Heart left ventricle (tissue), 16 donors: ENCODE measurements around the gene GRM1. TPM values are rescaled to one million over a fixed set of nuclear protein-coding genes. Genes with fewer than 3 reads are reported as not detected.

ENCODE experiments used
- ATAC-seq, 4 donors: fragments of 200-7000 bp; cut with Tn5 transposase; one replicate each; pipeline ENCODE4 v1.9.1; 2020 to 2022; ENCODE audit warnings: moderate library complexity in 4 of 4, mild to moderate bottlenecking in 3 of 4, moderate number of reproducible peaks in 1 of 4
- DNase-seq, 5 donors: peaks; one replicate each; pipeline ENCODE4 v3.0.0-alpha.2; 2020
- H3K27ac ChIP-seq, 12 donors: fragments of 200-600 bp; sonication (generic) in 4 of 12; one replicate each; pipeline versions ENCODE4 v1.5.0 to v1.8.0; 2016 to 2022; ENCODE audit warnings: mild to moderate bottlenecking in 2 of 12
- H3K27me3 ChIP-seq, 9 donors: fragments of 200-600 bp; sonication (generic) in 2 of 9; one replicate each; pipeline versions ENCODE4 v1.5.1 to v1.8.0; 2016 to 2022; ENCODE audit warnings: mild to moderate bottlenecking in 3 of 9
- H3K36me3 ChIP-seq, 9 donors: fragments of 200-600 bp; sonication (generic) in 2 of 9; one replicate each; pipeline versions ENCODE4 v1.5.0 to v1.8.0; 2018 to 2022; ENCODE audit warnings: mild to moderate bottlenecking in 2 of 9
- H3K4me1 ChIP-seq, 12 donors: fragments of 200-600 bp; sonication (generic) in 4 of 12; one replicate each; pipeline versions ENCODE4 v1.5.0 to v1.8.0; 2016 to 2022; ENCODE audit warnings: mild to moderate bottlenecking in 3 of 12
- H3K4me3 ChIP-seq, 12 donors: fragments of 200-600 bp; sonication (generic) in 4 of 12; one replicate each; pipeline versions ENCODE4 v1.5.0 to v1.8.0; 2017 to 2022; ENCODE audit warnings: mild to moderate bottlenecking in 9 of 12, moderate library complexity in 4 of 12
- H3K9me3 ChIP-seq, 12 donors: fragments of 200-600 bp; sonication (generic) in 4 of 12; one replicate each; pipeline versions ENCODE4 v1.5.0 to v1.8.0; 2016 to 2022; ENCODE audit warnings: mild to moderate bottlenecking in 1 of 12
- POLR2A ChIP-seq, 2 donors: fragments of 450-650 bp; IDR thresholded peaks; one replicate each; pipeline ENCODE4 v1.6.1; 2017; ENCODE audit warnings: antibody characterized with exemption in 2 of 2, mild to moderate bottlenecking in 2 of 2, moderate library complexity in 2 of 2
- WGBS, 4 donors: extraction: QIAGEN DNeasy Blood & Tissue Kit in 2 of 4; methylation state at CpG; one replicate each; pipeline versions ENCODE4 v1.1.5 to v1.1.7; 2013 to 2018; 5-methylcytosine and 5-hydroxymethylcytosine counted together
- intact Hi-C, 10 donors: fragments of 100-400 bp; cut with DNase I; formaldehyde crosslinking; loops; one replicate each; pipeline versions ENCODE4 v1.11.1 to v1.14.2; 2022
- polyA plus RNA-seq, 2 donors: library from polyadenylated mRNA; stranded (reverse); fragments of 200-250 nt; gene quantifications; one replicate each; pipeline ENCODE4 v1.2.3, GENCODE V29; 2013
- total RNA-seq, 9 donors: library from RNA; depleted of rRNA in 2 of 9; stranded (reverse); fragments of >200 nt in 2 of 9; fragmentation: NEBNext Ultra II Directional in 3 of 9; extraction: Animal tissue kit (Norgen Biotek cat#: 25700) in 3 of 9; gene quantifications; one replicate each; pipeline versions ENCODE4 v1.1.0 to v1.2.4, GENCODE V29; 2016 to 2023
- TF ChIP-seq, protein P1 (sequence below), 12 donors: fragments of 200-600 bp; sonication (generic) in 4 of 12; IDR thresholded peaks; one replicate each; pipeline versions ENCODE4 v1.5.0 to v1.8.0; 2018 to 2022; ENCODE audit warnings: antibody characterized with exemption in 12 of 12, mild to moderate bottlenecking in 5 of 12
- donor health status: ischemic (EF 13 %, LVEDD 7.1; RV severe dilation, severe dysfunction).
- donor health status: healthy with polysubstance abuse.
- donor health status: DM: no; HTN: yes; CAD: no.
- donor health status: DM: no; HTN: no; CAD: no.
- donor health status: ischemic (EF 25% LVEDD 6.9; RV normal size, moderate dysfunction).
- donor health status: ischemic (EF 25% LVEDD 5.7; RV mildly dilated, moderate dysfunction).
- donor health status: healthy.
- donor health status: DM: yes; HTN: yes; CAD: no.
- donor health status: ischemic (EF 35%, LVEDD 5.7; RV mildly dilated, moderate dysfunction).
- donor health status: nonischemic (EF 11% LVEDD 7.7; RV severe dilation, severe dysfunction).
- donor health status: DM: yes; HTN: yes; CAD: no.
- donor health status: PGD.
- donor health status: ischemic (EF 29% LVEDD 5.4; RV normal size, mild dysfunction).
- donor health status: nonischemic (EF 23%, LVEDD 6.1; RV moderate dilation, normal function).

Gene GRM1
- total and polyA plus RNA-seq, 11 donors, result 0.62 to 6.9 (median 4.7) TPM

DNA sequence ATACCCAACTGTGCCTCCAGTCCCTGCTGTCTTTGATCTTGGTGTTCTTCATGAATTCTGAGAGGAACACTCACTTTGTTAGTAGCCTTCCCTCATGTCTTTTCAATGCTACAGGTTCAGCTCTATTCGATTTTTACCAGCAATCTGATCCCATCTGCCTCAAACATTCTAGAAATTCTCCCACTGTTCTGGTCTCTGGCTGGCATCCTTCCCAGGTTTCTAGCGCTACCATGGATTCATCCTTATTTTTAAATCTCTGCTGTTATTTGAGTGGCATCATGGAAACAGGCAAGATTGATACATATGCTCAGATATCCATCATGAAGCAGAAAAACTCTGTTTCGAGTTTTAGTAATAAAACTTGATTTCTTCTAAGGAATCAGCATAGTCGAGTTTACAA is 94.8 kb downstream of the GRM1 start:
- WGBS, 4 donors, result 67 to 77% (median 71%) methylated on average over 4 of the region's 4 CpGs
- Histone ChIP-seq H3K36me3 (no peaks in the 10 kb centered on the region), H3K9me3 (peaks cover 0 to 5% (median 0%) of the 10 kb centered on the region in 12 donors), H3K4me3 (no peak overlapping the region), H3K4me1 (no peaks in the 10 kb centered on the region), H3K27ac (no peak overlapping the region), H3K27me3 (no peaks in the 10 kb centered on the region)
- ATAC-seq (no peak), DNase-seq (no peak)
- no peak for TF ChIP-seq POLR2A (IDR thresholded peaks at IDR 0.05)
- TF ChIP-seq, protein P1, sequence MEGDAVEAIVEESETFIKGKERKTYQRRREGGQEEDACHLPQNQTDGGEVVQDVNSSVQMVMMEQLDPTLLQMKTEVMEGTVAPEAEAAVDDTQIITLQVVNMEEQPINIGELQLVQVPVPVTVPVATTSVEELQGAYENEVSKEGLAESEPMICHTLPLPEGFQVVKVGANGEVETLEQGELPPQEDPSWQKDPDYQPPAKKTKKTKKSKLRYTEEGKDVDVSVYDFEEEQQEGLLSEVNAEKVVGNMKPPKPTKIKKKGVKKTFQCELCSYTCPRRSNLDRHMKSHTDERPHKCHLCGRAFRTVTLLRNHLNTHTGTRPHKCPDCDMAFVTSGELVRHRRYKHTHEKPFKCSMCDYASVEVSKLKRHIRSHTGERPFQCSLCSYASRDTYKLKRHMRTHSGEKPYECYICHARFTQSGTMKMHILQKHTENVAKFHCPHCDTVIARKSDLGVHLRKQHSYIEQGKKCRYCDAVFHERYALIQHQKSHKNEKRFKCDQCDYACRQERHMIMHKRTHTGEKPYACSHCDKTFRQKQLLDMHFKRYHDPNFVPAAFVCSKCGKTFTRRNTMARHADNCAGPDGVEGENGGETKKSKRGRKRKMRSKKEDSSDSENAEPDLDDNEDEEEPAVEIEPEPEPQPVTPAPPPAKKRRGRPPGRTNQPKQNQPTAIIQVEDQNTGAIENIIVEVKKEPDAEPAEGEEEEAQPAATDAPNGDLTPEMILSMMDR (IDR thresholded peaks at IDR 0.05), result no peak
- intact Hi-C loops, result no loop called here

DNA sequence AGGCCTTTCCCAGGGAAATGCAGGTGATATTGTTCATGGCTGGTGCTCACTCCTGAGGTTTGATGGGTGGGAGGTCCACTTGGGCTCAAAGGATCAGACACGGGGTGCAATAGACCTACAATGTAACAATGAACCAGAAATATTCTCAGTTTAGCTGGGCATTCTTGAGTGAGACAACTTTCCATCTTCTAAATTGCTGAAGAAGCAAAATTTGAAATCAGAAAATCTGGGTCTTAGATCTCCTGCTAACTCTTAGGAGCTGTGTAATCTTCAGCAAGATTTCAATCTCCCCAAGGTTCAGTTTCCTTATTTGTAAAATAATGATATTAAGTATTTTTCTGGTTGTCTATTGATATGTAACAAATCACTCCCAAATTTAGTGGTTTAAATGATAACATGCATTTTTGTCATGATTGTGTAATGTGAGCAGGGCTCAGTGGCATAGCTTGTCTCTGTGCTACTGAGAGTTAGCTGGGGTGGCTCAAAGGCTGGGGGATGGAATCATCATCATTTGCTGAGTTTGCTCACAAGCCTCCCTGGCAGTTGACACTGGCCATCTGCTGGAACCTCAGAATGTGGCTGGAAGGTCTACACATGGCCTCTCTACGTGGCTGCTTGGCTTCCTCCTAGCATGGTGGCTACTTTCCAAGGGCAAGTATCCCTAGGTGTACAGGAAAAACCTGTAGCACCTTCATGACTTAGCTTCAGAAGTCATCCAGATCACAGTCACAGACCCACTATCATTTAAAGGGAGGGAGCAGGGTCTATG is 98.8 kb downstream of the GRM1 start:
- Histone ChIP-seq H3K4me3 (no peak overlapping the region), H3K27ac (no peak overlapping the region), H3K4me1 (no peaks in the 10 kb centered on the region), H3K9me3 (no peaks in the 10 kb centered on the region), H3K36me3 (no peaks in the 10 kb centered on the region), H3K27me3 (no peaks in the 10 kb centered on the region)
- no peak for ATAC-seq
- 58 to 79% (median 70%) methylated on average over 2 of the region's 2 CpGs for WGBS, 4 donors
- intact Hi-C loops, result no loop called here
- TF ChIP-seq POLR2A (IDR thresholded peaks at IDR 0.05), result no peak
- TF ChIP-seq, protein P1 (IDR thresholded peaks at IDR 0.05), result no peak
- DNase-seq, result no peak

DNA sequence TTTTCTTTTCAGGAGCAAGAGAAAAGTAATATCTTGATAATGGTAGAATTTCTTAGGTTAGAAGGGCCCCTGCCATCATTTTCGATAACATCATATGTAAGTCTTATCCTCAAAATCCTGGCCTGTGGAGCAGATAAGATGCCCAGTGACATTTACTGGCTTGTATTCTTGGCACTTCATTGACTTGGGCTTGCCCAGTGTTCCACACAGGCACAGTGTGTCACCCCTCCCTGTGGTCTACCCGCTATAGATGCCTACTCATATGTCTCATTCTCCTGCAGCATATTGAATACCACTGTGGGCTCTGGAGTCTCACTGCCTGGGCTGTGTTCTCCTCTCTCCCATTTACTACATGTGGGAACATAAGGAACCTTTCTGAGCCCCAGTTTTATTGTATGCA is 105.0 kb downstream of the GRM1 start:
- DNase-seq, result no peak
- H3K9me3 ChIP-seq, result no peaks in the 10 kb centered on the region
- intact Hi-C loops, result no loop called here

DNA sequence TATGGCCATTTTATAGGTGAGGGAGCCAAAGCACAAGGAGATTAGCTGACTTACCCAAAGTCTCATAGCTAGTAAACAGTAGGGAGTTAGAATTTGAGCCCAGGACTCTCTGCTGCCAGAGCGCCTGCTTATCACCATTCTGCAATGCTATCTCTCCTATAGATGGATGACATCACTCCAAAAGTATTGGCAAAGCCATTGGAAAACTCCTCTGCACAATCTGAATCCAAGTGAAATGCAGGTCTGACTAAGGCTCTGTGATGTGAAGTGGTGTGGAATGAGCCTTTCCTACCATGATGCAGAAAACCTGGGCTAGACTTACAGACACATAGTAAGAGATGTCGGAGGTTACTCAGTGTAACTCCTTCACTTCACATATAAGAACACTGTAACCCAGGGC is 106.3 kb downstream of the GRM1 start:
- intact Hi-C loops, result no loop called here
- TF ChIP-seq, protein P1 (IDR thresholded peaks at IDR 0.05), result no peak
- no peak for TF ChIP-seq POLR2A (IDR thresholded peaks at IDR 0.05)
- Histone ChIP-seq H3K4me1 (no peaks in the 10 kb centered on the region), H3K4me3 (no peak overlapping the region), H3K36me3 (no peaks in the 10 kb centered on the region), H3K9me3 (no peaks in the 10 kb centered on the region), H3K27ac (no peak overlapping the region), H3K27me3 (no peaks in the 10 kb centered on the region)
- 42 to 57% (median 55%) methylated on average over 2 of the region's 2 CpGs for WGBS, 4 donors
- no peak for ATAC-seq
- DNase-seq, result no peak

More for the DNA sequence above, 105.0 kb downstream of the GRM1 start:
- WGBS, 4 donors, result 81 to 88% (median 86%) methylated on average over 2 of the region's 2 CpGs
- H3K27me3 ChIP-seq, result no peaks in the 10 kb centered on the region
- no peak for ATAC-seq
- H3K36me3 ChIP-seq, result no peaks in the 10 kb centered on the region
- no peak overlapping the region for H3K27ac ChIP-seq
- H3K4me1 ChIP-seq, result no peaks in the 10 kb centered on the region
- TF ChIP-seq POLR2A (IDR thresholded peaks at IDR 0.05), result no peak
- TF ChIP-seq, protein P1 (IDR thresholded peaks at IDR 0.05), result no peak
- no peak overlapping the region for H3K4me3 ChIP-seq
